OCI-LY7 (cell line): ENCODE data around the gene CARD19. TPM values are rescaled to one million over a fixed set of nuclear protein-coding genes. Genes with fewer than 3 reads are reported as not detected.

Experiments used
- BruUV-seq: library from RNA; stranded (reverse); fragments of 400-500 nt; replicated peaks from 2 replicates; lab custom pipeline; 2021; lab: Mats Ljungman, UMichigan
- CTCF ChIA-PET: fragments of 300-600 bp; sonication (Branson Sonifier 250); formaldehyde crosslinking; loops from one replicate; lab custom pipeline; 2022; ENCODE audit warnings: antibody characterized with exemption; ENCODE audit not compliant: unreplicated experiment; lab: Charles Lee
- POLR2A ChIA-PET: fragments of 300-600 bp; sonication (Branson Sonifier 250); formaldehyde crosslinking; loops from one replicate; lab custom pipeline; 2022; ENCODE audit warnings: antibody characterized with exemption; lab: Charles Lee
- DNase-seq: peaks from one replicate; pipeline ENCODE4 v3.0.0-alpha.2; 2015; ENCODE audit warnings: low spot score
- H2AFZ ChIP-seq: fragments of 200-600 bp; sonication (generic), shearing (Covaris generic); 2 replicates; pipeline ENCODE4 v1.6.1; 2014; ENCODE audit warnings: mild to moderate bottlenecking, antibody characterized with exemption, low read length, moderate library complexity
- H3K27ac ChIP-seq: fragments of 200-600 bp; sonication (generic); 2 replicates; pipeline ENCODE4 v1.5.1; 2014; ENCODE audit warnings: mixed run types, low read depth, mild to moderate bottlenecking, moderate library complexity, low read length, inconsistent platforms; ENCODE audit not compliant: poor library complexity, severe bottlenecking
- H3K36me3 ChIP-seq: fragments of 200-600 bp; sonication (generic); 2 replicates; pipeline ENCODE4 v1.6.1; 2014; ENCODE audit warnings: mild to moderate bottlenecking, antibody characterized with exemption, low read length, moderate library complexity, mixed read lengths; ENCODE audit not compliant: insufficient read depth
- H3K4me1 ChIP-seq: fragments of 200-600 bp; sonication (generic); 2 replicates; pipeline ENCODE4 v1.5.1; 2014; ENCODE audit warnings: mild to moderate bottlenecking, low read length; ENCODE audit not compliant: insufficient read depth, poor library complexity, severe bottlenecking
- H3K4me2 ChIP-seq: fragments of 200-600 bp; sonication (generic); 2 replicates; pipeline ENCODE4 v1.6.1; 2014; ENCODE audit warnings: mild to moderate bottlenecking, low read length
- H3K4me3 ChIP-seq: fragments of 200-600 bp; sonication (generic); 2 replicates; pipeline ENCODE4 v1.5.1; 2014; ENCODE audit warnings: mild to moderate bottlenecking, low read depth, low read length; ENCODE audit not compliant: poor library complexity, severe bottlenecking
- H3K79me2 ChIP-seq: fragments of 200-600 bp; sonication (generic); 2 replicates; pipeline ENCODE4 v1.6.1; 2016; ENCODE audit warnings: low read depth, mild to moderate bottlenecking, low read length, moderate library complexity, mixed read lengths; ENCODE audit not compliant: insufficient read depth
- H3K9me2 ChIP-seq: fragments of 200-600 bp; sonication (generic); 2 replicates; pipeline ENCODE4 v1.6.1; 2016; ENCODE audit warnings: mild to moderate bottlenecking, low read length, mixed read lengths; ENCODE audit not compliant: insufficient read depth
- H3K9me3 ChIP-seq: fragments of 200-600 bp; sonication (generic); 2 replicates; pipeline ENCODE4 v1.6.1; 2014; ENCODE audit warnings: mild to moderate bottlenecking, mixed run types, low read length, mixed read lengths
- H4K20me1 ChIP-seq: fragments of 200-600 bp; sonication (generic); 2 replicates; pipeline ENCODE4 v1.6.1; 2014; ENCODE audit warnings: mild to moderate bottlenecking, antibody characterized with exemption, low read length, moderate library complexity, mixed read lengths; ENCODE audit not compliant: insufficient read depth
- EZH2phosphoT487 ChIP-seq: fragments of 200-600 bp; sonication (generic); IDR thresholded peaks from 2 replicates; pipeline ENCODE4 v1.6.1; 2018; ENCODE audit warnings: low read depth, borderline replicate concordance, mild to moderate bottlenecking, mixed run types, antibody characterized with exemption, low read length, moderate library complexity, mixed read lengths
- intact Hi-C: fragments of 100-400 bp; cut with micrococcal nuclease; formaldehyde crosslinking; loops from one replicate; pipeline ENCODE4 v1.10.0; 2022; ENCODE audit not compliant: unreplicated experiment
- total RNA-seq, 2 experiments: library from RNA; depleted of rRNA in 1 of 2; stranded (reverse); fragments of >200 nt in 1 of 2; shearing (Covaris generic) in 1 of 2; gene quantifications; 2 replicates each; pipeline ENCODE4 v1.2.3, GENCODE V29; 2014 to 2022
- TF ChIP-seq, protein P1 (sequence below): fragments of 200-600 bp; sonication (generic); conservative IDR thresholded peaks from 2 replicates; pipeline ENCODE4 v1.5.1; 2014; ENCODE audit warnings: mild to moderate bottlenecking, antibody characterized with exemption, low read length, moderate library complexity, mixed read lengths

CARD19 gene
- total RNA-seq, 2 experiments from 2014 or later, result 15.8 to 26.8 TPM

DNA sequence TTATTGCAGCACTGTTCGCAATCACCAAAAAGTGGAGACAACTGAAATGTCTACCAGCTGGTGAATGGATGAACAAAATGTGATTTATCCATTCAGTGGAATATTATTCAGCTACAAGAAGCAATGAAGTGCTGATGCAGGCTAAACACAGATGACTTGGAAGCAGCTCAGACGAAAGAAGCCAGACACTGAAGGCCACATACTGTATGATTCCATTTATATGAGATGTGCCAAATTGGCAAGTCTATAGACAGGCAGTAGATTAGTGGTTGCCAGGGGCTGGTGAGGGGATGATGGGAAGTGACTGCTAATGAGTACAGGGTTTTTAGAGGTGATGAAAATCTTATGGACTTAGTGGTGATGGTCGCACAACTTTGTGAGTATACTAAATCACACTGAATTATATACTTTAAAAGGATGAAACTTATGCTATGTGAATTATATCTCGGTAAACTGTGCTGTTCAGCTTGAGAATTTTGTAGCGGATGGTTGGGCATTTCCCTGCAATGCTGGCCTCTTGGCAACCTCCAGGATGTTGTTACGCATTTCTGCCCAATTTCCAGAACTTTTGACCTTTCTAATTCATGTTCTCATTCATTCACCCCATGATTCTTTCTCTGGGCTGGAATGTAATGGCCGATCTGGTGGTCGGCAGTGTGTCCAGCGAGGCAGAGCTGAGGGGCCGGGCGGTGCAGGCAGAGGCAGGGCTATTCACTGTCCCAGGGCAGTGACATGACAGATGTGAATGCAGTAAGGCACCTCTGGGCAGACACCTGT, 66.0 kb downstream of the CARD19 start:
- Histone ChIP-seq H3K27ac (no peak overlapping the region), H2AFZ (no peak overlapping the region), H3K9me2 (no peaks in the 10 kb centered on the region), H3K4me3 (no peak overlapping the region), H3K4me1 (peaks cover 8% of the 10 kb centered on the region), H3K36me3 (no peaks in the 10 kb centered on the region), H4K20me1 (no peaks in the 10 kb centered on the region), H3K79me2 (no peaks in the 10 kb centered on the region), H3K4me2 (no peak overlapping the region), H3K9me3 (no peaks in the 10 kb centered on the region)
- DNase-seq, result no peak
- intact Hi-C loops, result loop anchor here (2.0 to 10.0 kb wide), 2 partner anchors 99 to 273 kb away; no protein-coding TSS in a partner anchor
- ChIA-PET CTCF (no interaction called here), POLR2A (no interaction called here)
- BruUV-seq, result no TSS peak
- TF ChIP-seq, protein P1, sequence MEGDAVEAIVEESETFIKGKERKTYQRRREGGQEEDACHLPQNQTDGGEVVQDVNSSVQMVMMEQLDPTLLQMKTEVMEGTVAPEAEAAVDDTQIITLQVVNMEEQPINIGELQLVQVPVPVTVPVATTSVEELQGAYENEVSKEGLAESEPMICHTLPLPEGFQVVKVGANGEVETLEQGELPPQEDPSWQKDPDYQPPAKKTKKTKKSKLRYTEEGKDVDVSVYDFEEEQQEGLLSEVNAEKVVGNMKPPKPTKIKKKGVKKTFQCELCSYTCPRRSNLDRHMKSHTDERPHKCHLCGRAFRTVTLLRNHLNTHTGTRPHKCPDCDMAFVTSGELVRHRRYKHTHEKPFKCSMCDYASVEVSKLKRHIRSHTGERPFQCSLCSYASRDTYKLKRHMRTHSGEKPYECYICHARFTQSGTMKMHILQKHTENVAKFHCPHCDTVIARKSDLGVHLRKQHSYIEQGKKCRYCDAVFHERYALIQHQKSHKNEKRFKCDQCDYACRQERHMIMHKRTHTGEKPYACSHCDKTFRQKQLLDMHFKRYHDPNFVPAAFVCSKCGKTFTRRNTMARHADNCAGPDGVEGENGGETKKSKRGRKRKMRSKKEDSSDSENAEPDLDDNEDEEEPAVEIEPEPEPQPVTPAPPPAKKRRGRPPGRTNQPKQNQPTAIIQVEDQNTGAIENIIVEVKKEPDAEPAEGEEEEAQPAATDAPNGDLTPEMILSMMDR, result no peak
- TF ChIP-seq EZH2phosphoT487, result no peak

Other genes with a start within 250 kb of the CARD19 start
- 9.7 and 10.1 TPM in 2 replicates for gene ZNF484, start 218.2 kb upstream of the CARD19 start, total RNA-seq (2014; rRNA removed; shearing (Covaris generic))
- gene ZNF484, start 218.2 kb upstream of the CARD19 start, total RNA-seq (2022), result 8.0 and 9.4 TPM in 2 replicates
- 20.6 and 22.1 TPM in 2 replicates for gene FGD3, start 148.7 kb upstream of the CARD19 start, total RNA-seq (2014; rRNA removed; shearing (Covaris generic))
- 22.9 and 28.1 TPM in 2 replicates for gene FGD3, start 148.7 kb upstream of the CARD19 start, total RNA-seq (2022)
- gene SUSD3, start 37.5 kb upstream of the CARD19 start, total RNA-seq (2014; rRNA removed; shearing (Covaris generic)), result 160 and 201 TPM in 2 replicates
- 94.1 and 116 TPM in 2 replicates for gene SUSD3, start 37.5 kb upstream of the CARD19 start, total RNA-seq (2022)
- gene NINJ1, start 38.0 kb downstream of the CARD19 start, total RNA-seq (2014; rRNA removed; shearing (Covaris generic)), result 6.2 and 13.3 TPM in 2 replicates
- gene NINJ1, start 38.0 kb downstream of the CARD19 start, total RNA-seq (2022), result 18.1 and 18.3 TPM in 2 replicates
- gene WNK2, start 87.9 kb downstream of the CARD19 start, total RNA-seq (2014; rRNA removed; shearing (Covaris generic)), result 118 and 142 TPM in 2 replicates
- 176 and 194 TPM in 2 replicates for gene WNK2, start 87.9 kb downstream of the CARD19 start, total RNA-seq (2022)